SK-N-SH (cell line): ENCODE results near the gene LRRC59. TPM values are rescaled to one million over a fixed set of nuclear protein-coding genes. Genes with fewer than 3 reads are reported as not detected.

Experiments used
- CTCF ChIA-PET: fragments of 300-600, 350-600 bp; formaldehyde crosslinking; extraction: SDS; loops from one replicate; lab custom pipeline; 2021; lab: Yijun Ruan, JAX
- POLR2A ChIA-PET: fragments of 350-600 bp; sonication (Branson Sonifier 250); formaldehyde crosslinking; extraction: SDS; loops from one replicate; lab custom pipeline; 2020; ENCODE audit warnings: antibody characterized with exemption, inconsistent platforms; lab: Yijun Ruan, JAX
- DNase-seq: peaks from one replicate; pipeline ENCODE4 v3.0.0; 2012
- H2AFZ ChIP-seq: fragments of 200-600 bp; sonication (generic); 2 replicates; pipeline ENCODE4 v1.8.1; 2016; ENCODE audit warnings: antibody characterized with exemption, mild to moderate bottlenecking, low read depth
- H3F3A ChIP-seq: fragments of 200-600 bp; sonication (generic); replicated peaks from 2 replicates; pipeline ENCODE3; 2016; ENCODE audit warnings: antibody characterized with exemption, mild to moderate bottlenecking; ENCODE audit not compliant: insufficient read depth
- H3K27ac ChIP-seq, 2 experiments: fragments of 200-500 bp in 1 of 2; fragments of 200-600 bp in 1 of 2; sonication (Bioruptor generic) in 1 of 2; sonication (generic), shearing (Covaris generic) in 1 of 2; 2 replicates each; pipeline versions ENCODE4 v1.5.1 to v1.6.1; 2014 to 2016; ENCODE audit warnings: low read depth in 2 of 2, inconsistent platforms in 1 of 2, low read length in 1 of 2, mild to moderate bottlenecking in 1 of 2, mixed read lengths in 1 of 2
- H3K27me3 ChIP-seq: fragments of 200-600 bp; sonication (generic), shearing (Covaris generic); 2 replicates; pipeline ENCODE4 v1.6.1; 2016; ENCODE audit warnings: mixed run types; ENCODE audit not compliant: insufficient read depth
- H3K36me3 ChIP-seq, 2 experiments: fragments of 200-500 bp in 1 of 2; fragments of 200-600 bp in 1 of 2; sonication (Bioruptor generic) in 1 of 2; sonication (generic) in 1 of 2; replicated peaks in 1 of 2; 2 replicates each; pipeline versions ENCODE3 to v1.5.1; 2014 to 2016; ENCODE audit warnings: low read length in 1 of 2, mild to moderate bottlenecking in 1 of 2; ENCODE audit not compliant: insufficient read depth in 2 of 2, control insufficient read depth in 1 of 2
- H3K4me1 ChIP-seq, 2 experiments: fragments of 200-500 bp in 1 of 2; fragments of 200-600 bp in 1 of 2; sonication (Bioruptor generic) in 1 of 2; sonication (generic), shearing (Covaris generic) in 1 of 2; 2 replicates each; pipeline versions ENCODE4 v1.5.1 to v1.6.1; 2014 to 2016; ENCODE audit warnings: low read depth in 1 of 2, low read length in 1 of 2, mixed run types in 1 of 2; ENCODE audit not compliant: insufficient read depth in 2 of 2, control insufficient read depth in 1 of 2
- H3K4me2 ChIP-seq: fragments of 200-600 bp; sonication (generic), shearing (Covaris generic); 2 replicates; pipeline ENCODE4 v1.6.1; 2017; ENCODE audit warnings: mixed run types
- H3K4me3 ChIP-seq, 2 experiments: fragments of 200-500 bp in 1 of 2; fragments of 200-600 bp in 1 of 2; sonication (Bioruptor generic) in 1 of 2; sonication (generic), shearing (Covaris generic) in 1 of 2; 2 replicates each; pipeline versions ENCODE4 v1.5.1 to v1.8.1; 2014 to 2016; ENCODE audit warnings: low read depth in 2 of 2, inconsistent platforms in 1 of 2, low read length in 1 of 2, mild to moderate bottlenecking in 1 of 2, mixed read lengths in 1 of 2, moderate library complexity in 1 of 2
- H3K79me2 ChIP-seq: fragments of 200-600 bp; sonication (generic); 2 replicates; pipeline ENCODE4 v1.8.1; 2017; ENCODE audit warnings: mild to moderate bottlenecking; ENCODE audit not compliant: insufficient read depth
- H3K9ac ChIP-seq: fragments of 200-600 bp; sonication (generic); 2 replicates; pipeline ENCODE4 v1.6.1; 2017; ENCODE audit warnings: mixed run types
- H3K9me2 ChIP-seq: fragments of 200-600 bp; sonication (generic); 2 replicates; pipeline ENCODE4 v1.6.1; 2017; ENCODE audit warnings: mixed run types
- H3K9me3 ChIP-seq: fragments of 200-600 bp; sonication (generic); 2 replicates; pipeline ENCODE4 v1.6.1; 2017; ENCODE audit warnings: mixed run types, mild to moderate bottlenecking, moderate library complexity
- H4K20me1 ChIP-seq: fragments of 200-600 bp; sonication (generic); 2 replicates; pipeline ENCODE4 v1.6.1; 2017; ENCODE audit warnings: mild to moderate bottlenecking, mixed run types; ENCODE audit not compliant: insufficient read depth
- EP300 ChIP-seq, 2 experiments: IDR thresholded peaks; 2 replicates each; pipeline versions ENCODE4 v1.4.0 to v1.6.1; 2012; ENCODE audit warnings: borderline replicate concordance in 1 of 2, low read depth in 1 of 2, low read length in 1 of 2
- EZH2phosphoT487 ChIP-seq: fragments of 200-600 bp; sonication (generic); IDR thresholded peaks from 2 replicates; pipeline ENCODE4 v1.6.1; 2017; ENCODE audit warnings: low read depth, mixed run types, mild to moderate bottlenecking, antibody characterized with exemption, moderate library complexity, borderline replicate concordance
- FOXJ3 ChIP-seq: sonication (generic); formaldehyde crosslinking; IDR thresholded peaks from 2 replicates; pipeline ENCODE4 v1.5.1; 2020; ENCODE audit warnings: mild to moderate bottlenecking, missing genetic modification reagents
- GABPA ChIP-seq: IDR thresholded peaks from 2 replicates; pipeline ENCODE4 v1.4.0; 2012; ENCODE audit warnings: low read depth, mild to moderate bottlenecking
- IRF3 ChIP-seq: fragments of 150-350 bp; IDR thresholded peaks from 2 replicates; pipeline ENCODE4 v1.6.1; 2016; ENCODE audit warnings: mild to moderate bottlenecking, low read depth, low read length
- NRF1 ChIP-seq: IDR thresholded peaks from 2 replicates; pipeline ENCODE4 v1.6.1; 2012; ENCODE audit warnings: low read depth, mild to moderate bottlenecking, low read length
- POLR2AphosphoS5 ChIP-seq: IDR thresholded peaks from 2 replicates; pipeline ENCODE4 v1.6.1; 2012; ENCODE audit warnings: low read depth, low read length
- REST ChIP-seq: IDR thresholded peaks from 2 replicates; pipeline ENCODE4 v1.6.1; 2012; ENCODE audit warnings: mild to moderate bottlenecking, low read depth, low read length, moderate library complexity
- SIN3A ChIP-seq: IDR thresholded peaks from 2 replicates; pipeline ENCODE4 v1.6.1; 2012; ENCODE audit warnings: low read depth, mild to moderate bottlenecking, low read length, moderate library complexity, borderline replicate concordance
- TAF1 ChIP-seq: IDR thresholded peaks from 2 replicates; pipeline ENCODE4 v1.6.1; 2012; ENCODE audit warnings: low read depth, mild to moderate bottlenecking, low read length, moderate library complexity, borderline replicate concordance
- TCF12 ChIP-seq: IDR thresholded peaks from 2 replicates; pipeline ENCODE4 v1.4.0; 2012
- TEAD4 ChIP-seq: IDR thresholded peaks from 2 replicates; pipeline ENCODE4 v1.4.0; 2012; ENCODE audit warnings: mild to moderate bottlenecking, borderline replicate concordance; ENCODE audit not compliant: insufficient read depth
- YY1 ChIP-seq: IDR thresholded peaks from 2 replicates; pipeline ENCODE4 v1.4.0; 2012; ENCODE audit warnings: low read depth, mild to moderate bottlenecking
- WGBS: methylation state at CpG from one replicate; pipeline ENCODE4 v1.1.6; 2017; ENCODE audit warnings: low lambda C conversion rate; 5-methylcytosine and 5-hydroxymethylcytosine counted together
- polyA plus RNA-seq, 3 experiments: library from polyadenylated mRNA; depleted of rRNA; stranded (reverse); fragments of >200 nt; gene quantifications; 2 replicates each; pipeline ENCODE4 v1.2.3, GENCODE V29; 2012

LRRC59 gene
- polyA plus RNA-seq, 1 of the 3 experiments (the other 2 are of a cell fraction): 137 TPM

GRCh38 chr17:50392621-50393020, 4.7 kb downstream of the LRRC59 start:
- H3F3A ChIP-seq: peaks cover 14% of the 10 kb centered on the region
- no peaks in the 10 kb centered on the region for H3K9me3 ChIP-seq
- ChIA-PET POLR2A (no interaction called here), CTCF (interaction anchor here (0.8 to 4.9 kb wide), 7 partner anchors 11 to 192 kb away, joined by 3 to 20 read pairs (median 6); partner anchors contain the start of genes EME1 and MRPL27)
- H4K20me1 ChIP-seq: peaks cover 59% of the 10 kb centered on the region
- H2AFZ ChIP-seq: no peak overlapping the region
- no peak overlapping the region for H3K4me2 ChIP-seq
- DNase-seq: no peak
- H3K4me1 ChIP-seq: peaks cover 10 to 17% of the 10 kb centered on the region in 2 experiments
- H3K27ac ChIP-seq: no peak overlapping the region
- 81% methylated on average over 6 of the region's 6 CpGs for WGBS
- no peak overlapping the region for H3K4me3 ChIP-seq
- no peaks in the 10 kb centered on the region for H3K27me3 ChIP-seq
- TF ChIP-seq IRF3 (no peak), NRF1 (no peak), TCF12 (no peak), TEAD4 (no peak), REST (no peak), POLR2AphosphoS5 (no peak), TAF1 (no peak), SIN3A (no peak), FOXJ3 (no peak), EZH2phosphoT487 (no peak), YY1 (no peak), GABPA (no peak)
- H3K79me2 ChIP-seq: peaks cover 85% of the 10 kb centered on the region
- no peak overlapping the region for H3K9ac ChIP-seq
- no peaks in the 10 kb centered on the region for H3K9me2 ChIP-seq
- H3K36me3 ChIP-seq: peaks cover 69 to 82% of the 10 kb centered on the region in 2 experiments

GRCh38 chr17:50389534-50389933, 7.8 kb downstream of the LRRC59 start:
- TF ChIP-seq TEAD4 (no peak), EZH2phosphoT487 (no peak), EP300 (IDR thresholded peaks at IDR 0.05; ENCODE audit: borderline replicate concordance in 1 of 2, low read depth in 1 of 2, low read length in 1 of 2) (no peak), SIN3A (no peak)
- TF ChIP-seq, all 33 proteins: peak for 0
- WGBS: 97% methylated on average over 6 of the region's 6 CpGs
- Histone ChIP-seq H3K27me3 (no peaks in the 10 kb centered on the region), H3F3A (peaks cover 20% of the 10 kb centered on the region), H2AFZ (no peak overlapping the region), H3K9ac (no peak overlapping the region), H3K9me2 (no peaks in the 10 kb centered on the region), H3K79me2 (peaks cover 57% of the 10 kb centered on the region), H3K4me3 (no peak overlapping the region), H3K4me1 (no peaks in the 10 kb centered on the region; a peak in 1 of 4 replicates), H3K27ac (no peak overlapping the region), H3K4me2 (no peak overlapping the region), H3K9me3 (no peaks in the 10 kb centered on the region), H4K20me1 (peaks cover 45% of the 10 kb centered on the region), H3K36me3 (peaks cover 93 to 97% of the 10 kb centered on the region in 2 experiments)
- ChIA-PET CTCF (interaction anchor here (2.6 to 4.9 kb wide), 2 partner anchors 7 to 27 kb away, joined by 20 to 21 read pairs; partner anchors contain the start of gene LRRC59), POLR2A (interaction anchor here (0.6 to 2.0 kb wide), 3 partner anchors 8 to 86 kb away, joined by 3 to 7 read pairs (median 4); partner anchors contain the start of gene LRRC59)
- DNase-seq: no peak
